Pericardium fibroblast (primary cell): ENCODE data around the gene TAS2R41. TPM values are rescaled to one million over a fixed set of nuclear protein-coding genes. Genes with fewer than 3 reads are reported as not detected.

Experiments
- total RNA-seq: library from RNA; depleted of rRNA; stranded (reverse); fragments of >200 nt; gene quantifications from 2 replicates; pipeline ENCODE4 v1.2.3, GENCODE V29; 2015

Gene TAS2R41
- total RNA-seq = not detected in 2 replicates

GRCh38 chr7:143477501-143478150 lies at the start of gene TAS2R41:
TAS2R41 (plus strand) TSS chr7:143477873; CDS start chr7:143477873, 0 bp downstream.

GRCh38 chr7:143443153-143443552 lies 34.5 kb upstream of the TAS2R41 start, which contains the start of gene TAS2R60:
TAS2R60 (plus strand) TSS chr7:143443453; CDS start chr7:143443453, 0 bp downstream.

Other genes with a start within 250 kb of the TAS2R41 start
- gene GSTK1, start 214.4 kb upstream of the TAS2R41 start, total RNA-seq = 108 and 156 TPM in 2 replicates
- not detected in 2 replicates for gene TMEM139, start 192.9 kb upstream of the TAS2R41 start, total RNA-seq
- 10.9 and 12.5 TPM in 2 replicates for gene CASP2, start 189.5 kb upstream of the TAS2R41 start, total RNA-seq
- gene CLCN1, start 161.8 kb upstream of the TAS2R41 start, total RNA-seq = not detected in 2 replicates
- gene FAM131B, start 115.2 kb upstream of the TAS2R41 start, total RNA-seq = 0.35 and 2.9 TPM in 2 replicates
- 173 and 187 TPM in 2 replicates for gene ZYX, start 96.5 kb upstream of the TAS2R41 start, total RNA-seq
- gene EPHA1, start 69.0 kb upstream of the TAS2R41 start, total RNA-seq = not detected in 2 replicates
- gene TAS2R60, start 34.4 kb upstream of the TAS2R41 start, total RNA-seq = not detected in 2 replicates
- gene CTAGE15, start 93.9 kb downstream of the TAS2R41 start, total RNA-seq = not detected in 2 replicates
- 1.8 and 3.4 TPM in 2 replicates for gene TCAF2, start 143.1 kb downstream of the TAS2R41 start, total RNA-seq